ENCODE measurements around the gene TAGLN. TPM values are rescaled to one million over a fixed set of nuclear protein-coding genes. Genes with fewer than 3 reads are reported as not detected.

The TAGLN gene
- total RNA-seq, 4 donors from 2014 or later = 110 to 361 (median 254) TPM

DNA sequence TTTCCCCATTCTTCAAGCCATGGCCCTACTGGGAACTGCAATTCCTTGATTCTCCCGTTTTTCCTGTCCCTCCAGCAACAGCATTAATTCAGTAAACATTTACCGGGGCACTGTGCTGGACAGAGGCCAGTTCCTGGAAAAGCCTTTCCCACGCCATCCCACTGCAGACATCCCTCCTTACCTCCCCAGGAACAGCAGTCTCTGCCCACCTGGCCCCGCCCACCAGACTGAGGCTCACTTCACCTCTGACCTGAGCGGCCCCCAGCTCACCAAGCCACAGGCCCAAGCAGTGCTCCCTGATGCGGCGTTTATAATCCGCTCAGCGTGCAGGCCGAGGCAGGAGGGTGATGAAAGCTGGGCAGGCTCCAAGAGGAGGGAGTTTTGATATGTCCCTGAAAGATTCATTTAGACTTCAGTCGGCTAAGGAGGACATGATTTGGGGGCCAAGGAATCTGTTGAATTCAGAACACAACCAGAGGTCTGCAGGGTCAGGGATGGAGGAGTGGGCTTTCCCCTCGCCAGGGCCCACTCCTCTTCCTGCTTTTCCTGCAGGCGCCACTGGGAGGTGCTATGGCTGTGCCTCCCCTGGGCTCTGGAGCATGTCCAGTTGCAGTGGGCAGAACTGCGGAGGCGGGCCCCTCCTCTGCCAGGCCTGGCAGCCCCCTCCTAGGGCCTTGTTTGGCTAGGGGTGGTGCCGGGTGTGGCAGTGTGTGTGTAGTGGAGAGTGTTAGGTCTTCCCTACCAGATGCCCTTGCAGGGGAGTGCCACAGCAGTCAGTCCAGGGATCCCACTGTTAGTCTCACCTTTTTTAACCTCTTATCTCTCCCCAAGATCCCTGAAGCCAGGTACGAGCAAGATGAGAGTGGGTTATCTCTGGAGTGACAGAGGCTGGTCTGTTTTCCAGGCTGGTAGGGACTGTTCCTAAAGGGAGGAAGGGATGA is 1.4 kb upstream of the TAGLN start:
- TF ChIP-seq POLR2A (IDR thresholded peaks at IDR 0.05) = no peak
- TF ChIP-seq, protein P1, sequence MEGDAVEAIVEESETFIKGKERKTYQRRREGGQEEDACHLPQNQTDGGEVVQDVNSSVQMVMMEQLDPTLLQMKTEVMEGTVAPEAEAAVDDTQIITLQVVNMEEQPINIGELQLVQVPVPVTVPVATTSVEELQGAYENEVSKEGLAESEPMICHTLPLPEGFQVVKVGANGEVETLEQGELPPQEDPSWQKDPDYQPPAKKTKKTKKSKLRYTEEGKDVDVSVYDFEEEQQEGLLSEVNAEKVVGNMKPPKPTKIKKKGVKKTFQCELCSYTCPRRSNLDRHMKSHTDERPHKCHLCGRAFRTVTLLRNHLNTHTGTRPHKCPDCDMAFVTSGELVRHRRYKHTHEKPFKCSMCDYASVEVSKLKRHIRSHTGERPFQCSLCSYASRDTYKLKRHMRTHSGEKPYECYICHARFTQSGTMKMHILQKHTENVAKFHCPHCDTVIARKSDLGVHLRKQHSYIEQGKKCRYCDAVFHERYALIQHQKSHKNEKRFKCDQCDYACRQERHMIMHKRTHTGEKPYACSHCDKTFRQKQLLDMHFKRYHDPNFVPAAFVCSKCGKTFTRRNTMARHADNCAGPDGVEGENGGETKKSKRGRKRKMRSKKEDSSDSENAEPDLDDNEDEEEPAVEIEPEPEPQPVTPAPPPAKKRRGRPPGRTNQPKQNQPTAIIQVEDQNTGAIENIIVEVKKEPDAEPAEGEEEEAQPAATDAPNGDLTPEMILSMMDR (IDR thresholded peaks at IDR 0.05) = peak in 4 of 6 experiments; percentile 25 to 53 (median 44)
- peaks cover 0 to 29% (median 0%) of the 10 kb centered on the region in 4 donors for H3K4me1 ChIP-seq
- H3K4me3 ChIP-seq = peak overlapping the region in 1 of 4 donors; percentile 44
- no peaks in the 10 kb centered on the region for H3K27me3 ChIP-seq
- H3K9me3 ChIP-seq = no peaks in the 10 kb centered on the region
- peak in 1 of 3 donors; percentile 74 for DNase-seq
- H3K36me3 ChIP-seq = peaks cover 0 to 40% (median 0%) of the 10 kb centered on the region in 3 donors
- peak overlapping the region; percentile 62 to 89 (median 76) for H3K27ac ChIP-seq

DNA sequence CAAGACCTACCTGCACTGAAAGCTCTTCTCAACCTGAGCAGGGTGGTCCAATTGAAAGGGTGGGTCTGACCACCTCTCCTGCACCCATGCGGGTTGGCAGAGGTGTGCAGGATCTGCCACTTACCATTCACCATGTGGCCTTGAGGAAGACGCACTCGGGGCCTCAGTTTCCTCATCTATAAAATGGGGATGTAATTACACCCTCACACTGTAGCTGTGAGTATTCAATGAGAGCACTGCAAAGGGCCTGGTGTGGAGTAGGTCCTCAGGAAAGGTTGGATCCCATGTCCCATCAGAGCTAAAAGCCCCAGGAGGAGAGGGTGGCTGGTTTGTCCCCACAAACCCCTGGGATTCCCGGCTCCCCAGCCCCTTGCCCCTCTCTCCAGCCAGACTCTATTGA is 557 bp upstream of the TAGLN start:
- peaks cover 0 to 40% (median 0%) of the 10 kb centered on the region in 3 donors for H3K36me3 ChIP-seq
- H3K27me3 ChIP-seq = no peaks in the 10 kb centered on the region
- H3K4me3 ChIP-seq = peak overlapping the region in 2 of 4 donors; percentile 35 to 44
- no peak for TF ChIP-seq POLR2A (IDR thresholded peaks at IDR 0.05)
- TF ChIP-seq, protein P1 (IDR thresholded peaks at IDR 0.05) = no peak
- peak overlapping the region; percentile 62 to 89 (median 76) for H3K27ac ChIP-seq
- peaks cover 0 to 29% (median 0%) of the 10 kb centered on the region in 4 donors for H3K4me1 ChIP-seq
- no peak for DNase-seq
- H3K9me3 ChIP-seq = no peaks in the 10 kb centered on the region

DNA sequence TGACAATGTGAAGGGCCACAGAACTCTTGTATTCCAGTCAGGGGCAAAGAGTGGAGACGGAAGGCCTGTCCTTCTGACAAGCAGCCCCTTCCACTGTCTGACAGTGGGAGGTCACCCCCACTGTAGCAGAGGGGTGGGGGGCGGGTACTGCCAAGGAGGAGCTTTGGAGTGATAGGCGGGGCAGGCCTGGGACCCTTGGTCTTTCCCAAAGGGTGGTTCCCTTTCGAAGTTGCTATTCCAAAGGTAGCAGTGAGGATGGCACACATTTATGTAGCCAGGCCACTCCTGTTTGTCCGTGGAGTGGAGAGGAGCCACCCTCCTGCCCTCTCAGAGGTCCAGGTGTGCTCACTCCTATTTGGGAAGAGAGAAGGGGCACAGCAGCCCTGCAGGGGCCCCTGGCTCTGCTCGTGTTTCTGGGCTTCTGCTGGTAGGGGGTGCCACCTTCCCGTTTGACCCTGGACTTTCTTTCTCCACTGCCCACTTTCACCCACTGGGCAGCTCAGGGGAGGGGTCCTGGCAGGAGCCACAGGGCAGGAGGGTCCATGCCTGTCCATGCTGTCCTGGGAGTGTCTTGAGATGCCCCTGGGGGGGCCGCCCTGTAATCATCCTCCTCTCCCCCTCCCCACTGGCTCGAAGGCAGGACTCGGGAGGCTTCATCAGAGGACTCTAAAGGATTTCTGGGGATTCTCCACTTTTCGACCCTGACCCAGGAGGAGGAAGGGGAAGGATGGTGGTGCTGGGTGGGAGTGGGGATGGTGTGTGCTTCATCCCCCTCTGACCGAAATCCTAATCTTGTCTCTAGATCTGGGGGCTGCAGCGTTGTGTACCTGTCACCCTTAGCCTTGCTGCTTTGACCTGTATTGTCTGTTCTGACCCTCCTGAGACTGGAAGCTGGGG is 994 bp downstream of the TAGLN start:
- Histone ChIP-seq H3K27ac (peak overlapping the region; percentile 62 to 89 (median 76)), H3K36me3 (peaks cover 0 to 50% (median 0%) of the 10 kb centered on the region in 3 donors), H3K4me3 (peak overlapping the region; percentile 18 to 44 (median 31)), H3K4me1 (peaks cover 0 to 18% (median 0%) of the 10 kb centered on the region in 4 donors), H3K9me3 (no peaks in the 10 kb centered on the region), H3K27me3 (no peaks in the 10 kb centered on the region)
- TF ChIP-seq, protein P1 (IDR thresholded peaks at IDR 0.05) = no peak
- no peak for TF ChIP-seq POLR2A (IDR thresholded peaks at IDR 0.05)
- DNase-seq = no peak

DNA sequence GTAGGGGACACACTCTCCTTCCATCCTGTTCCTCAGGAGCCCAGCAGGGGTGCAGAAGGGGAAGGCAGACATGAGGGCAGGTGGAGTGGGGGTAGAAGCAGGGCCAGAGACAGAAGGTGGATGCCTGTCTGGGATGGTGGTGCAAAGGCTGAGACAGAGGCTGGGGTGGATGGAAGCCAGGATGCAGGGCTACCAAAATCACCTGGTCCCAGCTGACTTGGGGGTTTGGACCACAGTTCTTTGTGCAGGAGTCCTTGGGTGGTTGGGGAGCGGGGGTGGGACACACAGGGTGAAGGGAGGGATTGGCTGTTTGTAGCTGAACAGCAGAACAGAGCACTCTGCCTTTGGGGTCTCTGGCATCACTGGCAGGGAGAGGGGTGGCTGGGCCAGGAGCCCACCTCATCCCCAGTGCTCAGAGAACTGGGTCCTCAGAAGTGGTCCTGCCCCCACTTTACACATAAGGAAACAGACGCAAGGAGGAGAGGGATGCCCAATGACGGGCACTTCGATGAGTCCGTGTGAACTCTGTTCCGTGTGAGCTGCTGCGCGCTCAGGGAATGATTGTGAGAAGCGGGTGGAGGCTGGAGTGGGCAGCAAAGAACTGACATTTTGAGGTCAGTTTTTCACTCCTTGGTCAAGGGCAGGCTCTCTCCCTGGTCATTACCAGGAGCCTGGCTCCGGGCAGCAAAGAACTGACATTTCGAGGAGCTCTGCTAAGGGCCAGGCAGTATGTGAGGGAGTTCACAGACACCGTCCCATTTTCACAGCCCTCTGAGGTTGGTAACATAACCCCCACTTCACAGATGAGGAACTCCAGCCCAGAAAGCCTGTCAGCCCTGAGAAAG is 1.9 kb downstream of the TAGLN start:
- no peaks in the 10 kb centered on the region for H3K27me3 ChIP-seq
- DNase-seq = no peak
- TF ChIP-seq POLR2A (IDR thresholded peaks at IDR 0.05) = no peak
- TF ChIP-seq, protein P1 (IDR thresholded peaks at IDR 0.05) = no peak
- H3K36me3 ChIP-seq = peaks cover 0 to 49% (median 0%) of the 10 kb centered on the region in 3 donors
- peak overlapping the region; percentile 18 to 44 (median 29) for H3K4me3 ChIP-seq
- no peaks in the 10 kb centered on the region for H3K9me3 ChIP-seq
- H3K4me1 ChIP-seq = peaks cover 0 to 18% (median 0%) of the 10 kb centered on the region in 4 donors
- H3K27ac ChIP-seq = peak overlapping the region; percentile 62 to 89 (median 76)
